HG02798 (cell line): ENCODE results near the gene PATZ1.
"Not testable (repeated sequence)": the region's sequence is repeated elsewhere in the genome, so short reads cannot be mapped to it uniquely, and the experiment has no call there.

Experiments
- ATAC-seq: cut with Tn5 transposase; IDR thresholded peaks from one replicate; pipeline ENCODE4 v1.9.1; 2021; ENCODE audit warnings: mild to moderate bottlenecking; ENCODE audit not compliant: unreplicated experiment, poor library complexity

The PATZ1 gene

DNA sequence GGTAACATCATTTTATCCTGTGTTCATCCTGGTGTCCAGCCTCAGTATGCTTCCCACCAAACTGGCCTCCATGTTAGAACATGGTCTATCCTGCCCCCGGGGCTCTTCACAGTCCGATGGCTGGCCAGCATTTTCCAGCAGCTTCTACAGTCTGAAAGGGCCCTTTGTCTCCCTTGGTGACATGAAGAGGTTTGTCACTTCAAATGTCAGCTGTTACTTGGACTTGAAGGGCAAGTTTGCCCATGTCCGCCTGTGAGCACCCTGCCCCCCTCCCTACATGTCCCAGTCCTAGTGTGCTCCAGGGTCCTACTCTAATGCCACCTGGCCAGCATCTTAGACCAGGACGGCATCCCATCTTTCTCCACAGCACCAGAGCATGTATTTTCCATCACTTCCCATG is 24.7 kb downstream of the PATZ1 start:
- ATAC-seq: no peak

DNA sequence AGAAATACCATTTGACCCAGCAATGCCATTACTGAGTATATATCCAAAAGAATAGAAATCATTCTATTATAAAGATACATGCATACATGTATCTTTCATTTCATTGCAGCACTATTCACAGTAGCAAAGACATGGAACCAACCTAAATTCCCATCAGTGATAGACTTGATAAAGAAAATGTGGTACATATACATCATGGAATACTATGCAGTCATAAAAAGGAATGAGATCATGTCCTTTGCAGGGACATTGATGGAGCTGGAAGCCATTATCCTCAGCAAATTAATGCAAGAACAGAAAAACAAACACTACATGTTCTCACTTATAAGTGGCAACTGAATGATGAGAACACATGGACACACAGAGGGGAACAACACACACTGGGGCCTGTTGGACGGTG is 31.9 kb downstream of the PATZ1 start:
- not testable (repeated sequence) for ATAC-seq

DNA sequence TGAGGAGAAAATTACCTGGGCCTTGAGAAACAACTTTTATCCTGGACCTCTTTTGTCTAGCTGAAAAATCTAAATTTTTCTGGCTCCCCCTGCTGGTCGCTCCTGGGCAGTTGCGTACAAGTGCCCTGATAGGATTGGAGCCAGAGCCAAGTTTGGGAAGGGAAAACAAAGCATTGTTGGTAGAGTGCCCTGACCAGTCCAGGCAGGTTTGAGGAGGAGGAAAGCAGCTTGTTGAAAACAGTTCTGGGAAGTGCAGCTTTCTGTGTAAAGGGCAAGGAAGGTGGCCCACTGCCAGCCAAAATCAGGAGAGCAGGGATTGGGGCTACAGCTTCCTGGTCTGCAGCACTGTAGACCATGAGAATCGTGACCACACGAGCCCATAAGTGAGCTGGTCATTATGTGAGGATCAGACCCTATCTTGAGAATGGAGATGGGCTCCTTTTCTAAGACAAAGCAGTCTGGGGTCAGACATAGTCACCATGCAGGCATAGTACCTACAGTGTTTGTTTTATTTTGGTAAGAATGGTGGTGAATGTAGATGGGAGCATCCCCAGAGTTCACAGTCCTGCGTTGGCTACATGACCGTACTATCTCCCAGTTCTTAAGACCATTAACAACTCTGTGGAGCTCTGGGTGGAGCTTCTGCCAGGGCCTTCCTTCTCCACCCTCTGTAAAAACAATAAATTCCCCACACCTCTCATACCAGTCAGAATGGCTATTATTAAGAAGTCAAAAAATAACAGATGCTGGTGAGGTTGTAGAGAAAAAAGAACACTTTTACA is 32.6 kb downstream of the PATZ1 start:
- ATAC-seq: no peak

DNA sequence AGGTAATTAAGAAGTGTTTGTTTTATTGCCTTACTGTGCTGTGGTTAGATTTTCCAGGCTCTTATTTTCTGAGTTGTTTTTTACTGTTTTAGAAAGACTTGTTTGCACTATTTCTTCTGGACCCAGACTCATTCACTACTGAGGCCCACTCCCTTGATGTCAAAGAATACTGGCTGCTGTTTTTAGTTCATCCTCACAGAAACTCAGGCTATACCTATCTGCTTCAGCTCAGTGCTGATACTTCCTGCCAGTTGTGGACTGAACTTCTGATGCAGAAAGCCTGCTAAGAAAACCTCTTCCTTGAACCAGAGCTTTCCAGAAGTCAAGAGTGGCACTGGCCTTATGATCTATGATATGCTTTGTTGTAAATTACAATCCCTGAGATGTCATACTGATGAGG is 38.0 kb downstream of the PATZ1 start:
- no peak for ATAC-seq

DNA sequence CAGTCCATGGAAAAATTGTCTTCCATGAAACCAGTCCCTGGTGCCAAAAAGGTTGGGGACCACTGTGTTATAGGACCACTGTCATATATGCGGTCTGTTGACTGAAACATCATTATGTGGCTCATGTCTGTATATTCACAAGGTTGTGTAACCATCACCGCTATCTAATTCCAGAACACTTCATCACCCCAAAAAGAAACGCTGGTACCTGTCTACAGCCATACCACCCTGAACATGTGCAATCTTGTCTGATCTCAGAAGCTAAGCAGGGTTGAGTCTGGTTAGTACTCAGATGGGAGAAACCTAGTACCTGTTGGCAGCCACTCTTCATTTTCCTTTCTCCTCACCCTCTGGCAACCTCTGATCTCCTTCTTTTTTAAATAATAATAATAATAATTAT is 41.0 kb downstream of the PATZ1 start:
- no peak for ATAC-seq

DNA sequence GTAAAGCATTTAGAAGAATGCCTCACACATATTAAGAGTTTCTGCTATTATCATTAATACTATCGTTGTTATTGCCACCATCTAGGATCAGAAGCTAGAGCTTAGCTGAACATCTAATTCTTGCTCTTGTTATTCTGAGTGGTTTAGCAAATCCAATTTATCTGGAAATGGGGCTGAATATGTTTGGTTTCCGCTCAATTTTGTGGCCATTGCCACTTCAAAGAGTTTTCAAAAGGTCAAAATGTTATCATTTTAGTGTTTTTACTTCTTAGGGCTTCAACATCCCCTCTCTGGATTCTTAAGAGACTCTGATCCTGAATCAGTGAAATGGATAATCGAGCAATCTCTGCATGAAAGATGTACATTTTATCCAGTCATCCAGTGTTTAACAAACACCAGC is 43.6 kb downstream of the PATZ1 start:
- no peak for ATAC-seq

DNA sequence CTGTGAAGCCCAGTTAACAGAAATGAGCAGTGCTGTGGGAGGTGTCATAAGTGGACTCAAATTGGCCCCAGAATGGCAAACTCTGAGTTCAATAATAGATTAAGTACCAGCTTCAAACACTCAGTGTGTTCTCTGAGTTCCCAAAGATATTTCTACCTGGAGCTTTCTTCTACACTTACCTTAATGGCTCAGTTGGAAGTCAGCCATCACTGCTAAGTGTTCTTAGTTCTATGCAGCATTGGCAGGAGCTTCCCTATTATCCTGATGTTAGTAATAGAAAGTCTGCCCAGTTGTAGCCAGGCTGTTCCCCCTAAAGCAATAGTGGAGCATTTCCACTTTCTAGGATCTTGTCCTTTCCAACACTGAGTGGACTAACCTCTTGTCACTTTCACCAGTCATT is 44.1 kb downstream of the PATZ1 start:
- ATAC-seq: no peak

DNA sequence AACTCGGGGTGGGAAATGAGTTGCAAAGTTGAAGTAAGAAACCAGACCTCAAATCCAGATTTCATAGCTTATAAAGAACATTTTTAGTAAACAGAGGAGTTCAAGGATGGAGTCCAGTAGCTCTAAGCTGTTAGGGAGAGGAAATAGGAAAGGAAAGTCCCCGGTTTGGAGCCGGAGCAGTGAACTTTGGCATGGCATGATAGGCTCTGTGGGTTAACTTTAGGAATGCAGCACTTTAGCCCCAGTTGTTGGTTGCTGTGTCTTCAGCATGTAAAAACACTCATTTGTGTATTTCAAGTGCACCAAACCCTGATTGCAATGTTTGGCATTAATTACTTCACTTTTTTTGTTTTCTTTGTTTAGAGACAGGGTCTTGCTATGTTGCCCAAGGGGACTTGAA is 45.2 kb downstream of the PATZ1 start:
- no peak for ATAC-seq

DNA sequence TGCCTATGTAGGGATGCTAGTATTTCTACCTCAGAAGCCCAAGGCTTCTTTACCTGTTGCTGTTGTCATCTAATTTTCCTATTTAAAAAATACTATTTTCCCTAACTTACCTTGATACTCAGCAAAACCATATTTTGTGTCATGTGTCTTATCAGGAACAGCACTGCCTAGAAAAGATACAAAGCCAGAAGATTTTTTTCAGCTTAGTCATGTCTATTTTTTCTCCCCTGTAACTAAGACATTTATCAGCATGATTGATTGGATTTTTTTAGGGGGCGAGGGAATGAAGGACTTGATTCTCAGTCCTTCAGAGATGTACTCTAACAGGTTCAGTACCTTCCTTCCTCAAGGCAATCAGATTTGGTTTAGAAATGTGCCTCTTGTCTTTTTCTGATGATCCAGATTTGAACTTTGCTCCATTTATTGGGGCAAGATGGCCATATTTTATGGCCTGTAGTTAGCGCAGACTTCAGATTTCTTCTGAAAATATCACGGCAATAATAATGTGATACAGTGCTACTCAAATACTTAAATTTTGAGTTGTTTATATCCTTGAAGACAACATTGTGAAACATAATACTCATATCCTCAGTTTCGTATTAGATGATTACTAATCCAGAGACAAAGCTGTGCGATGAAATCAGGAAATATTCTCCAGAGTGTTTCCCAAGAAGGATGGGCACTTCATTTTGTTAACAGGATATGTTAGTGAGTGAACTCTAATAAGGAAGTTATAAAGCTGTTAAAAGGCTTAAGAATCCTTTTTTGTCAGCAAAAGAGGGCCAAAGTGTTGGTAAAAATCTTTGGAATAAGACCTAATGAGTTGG is 50.1 kb downstream of the PATZ1 start:
- ATAC-seq: no peak

DNA sequence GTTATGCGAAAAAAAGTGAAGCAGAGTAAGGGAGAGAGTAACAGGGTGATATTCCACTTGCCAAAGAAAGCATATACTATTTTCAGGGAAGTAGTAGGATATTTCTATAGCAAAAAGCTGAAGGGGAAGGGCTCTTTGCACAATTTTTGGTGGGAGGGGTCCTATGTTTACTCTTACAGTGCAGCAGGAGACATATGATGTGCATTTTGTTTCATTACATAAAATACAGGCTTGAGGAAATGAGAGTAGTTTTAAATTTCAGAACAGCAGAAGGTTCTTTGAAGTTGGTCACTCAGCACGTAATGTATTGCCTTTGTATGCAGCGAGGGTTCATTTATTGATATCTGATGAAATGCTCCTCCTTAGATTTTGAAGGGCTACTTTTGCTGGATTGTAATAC is 50.8 kb downstream of the PATZ1 start:
- no peak for ATAC-seq

DNA sequence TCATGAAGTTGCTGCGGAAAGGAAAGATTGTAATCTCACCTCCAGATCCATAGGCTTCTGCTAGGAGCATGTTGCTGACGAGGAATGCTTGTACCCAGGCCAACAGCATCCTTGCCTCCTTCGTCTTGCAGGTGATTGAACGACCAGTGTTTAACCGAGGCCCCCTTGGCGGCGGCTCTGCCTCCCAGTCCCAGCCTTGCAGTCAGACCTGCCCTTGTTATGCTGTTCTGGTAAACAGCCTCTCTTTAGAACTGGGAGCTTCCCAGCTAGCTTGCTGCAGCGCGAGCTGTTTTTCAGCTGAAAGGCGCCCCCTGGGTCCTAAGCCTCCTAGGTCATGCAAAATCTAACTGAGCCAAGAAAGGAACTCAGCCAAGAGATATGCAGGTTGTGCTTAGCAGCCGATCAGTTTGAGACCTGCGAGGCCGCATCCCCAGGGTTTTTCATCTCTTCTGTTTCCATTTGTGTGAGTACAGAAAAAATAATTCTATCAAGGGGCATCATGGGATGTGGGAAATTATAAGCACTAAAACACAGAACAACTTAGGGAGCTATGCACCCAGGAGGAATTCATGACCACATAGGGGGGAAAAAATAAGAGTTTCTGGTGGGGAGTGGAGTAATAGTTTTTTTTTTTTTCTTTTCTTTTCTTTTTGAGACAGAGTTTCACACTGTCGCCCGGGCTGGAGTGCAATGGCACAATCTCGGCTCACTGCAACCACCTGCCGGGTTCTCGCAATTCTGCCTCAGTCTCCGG is 53.7 kb downstream of the PATZ1 start, which contains the start of gene PIK3IP1:
Gene PIK3IP1, minus strand, starts transcription at position 253 of the 754 bp plus-strand sequence. Its CDS starts 144 bp downstream, at position 109.
- peak; percentile 27 for ATAC-seq

DNA sequence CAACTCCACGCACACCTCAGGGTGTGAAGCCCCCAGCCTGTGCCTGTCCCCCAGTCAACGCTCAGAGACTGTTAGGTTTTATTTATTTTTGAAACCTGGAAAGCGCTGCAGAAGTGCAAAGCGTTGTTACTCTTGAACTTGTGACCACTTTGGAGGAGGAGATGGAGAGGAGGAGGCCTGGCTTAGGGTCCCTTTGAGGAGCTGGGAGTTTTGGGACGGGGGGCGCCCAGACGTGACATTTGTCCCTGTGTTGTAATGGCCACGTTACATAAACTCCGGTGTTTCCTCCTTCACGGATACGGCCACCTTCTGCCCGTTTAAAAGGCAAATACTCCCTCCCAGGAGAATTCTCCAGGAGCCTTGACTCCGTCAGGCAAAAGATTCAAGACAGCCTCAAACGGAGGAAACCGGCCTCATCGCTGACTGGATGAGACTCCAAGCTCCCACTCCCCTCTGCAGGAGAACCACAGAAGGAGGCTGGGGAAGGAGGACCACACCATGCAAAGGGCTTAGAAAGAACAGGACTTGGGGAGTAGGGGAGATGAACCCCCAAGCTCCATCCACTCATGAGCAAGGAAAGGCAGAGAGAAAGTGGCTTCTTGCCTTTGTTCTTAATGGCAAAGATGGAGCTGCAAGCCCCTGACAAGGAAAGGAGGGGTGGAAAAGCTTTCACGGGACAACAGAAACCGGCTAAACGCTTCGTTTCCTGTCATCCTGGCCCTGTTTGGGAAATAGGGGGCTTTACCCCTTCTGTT is 54.5 kb downstream of the PATZ1 start:
- ATAC-seq: no peak

DNA sequence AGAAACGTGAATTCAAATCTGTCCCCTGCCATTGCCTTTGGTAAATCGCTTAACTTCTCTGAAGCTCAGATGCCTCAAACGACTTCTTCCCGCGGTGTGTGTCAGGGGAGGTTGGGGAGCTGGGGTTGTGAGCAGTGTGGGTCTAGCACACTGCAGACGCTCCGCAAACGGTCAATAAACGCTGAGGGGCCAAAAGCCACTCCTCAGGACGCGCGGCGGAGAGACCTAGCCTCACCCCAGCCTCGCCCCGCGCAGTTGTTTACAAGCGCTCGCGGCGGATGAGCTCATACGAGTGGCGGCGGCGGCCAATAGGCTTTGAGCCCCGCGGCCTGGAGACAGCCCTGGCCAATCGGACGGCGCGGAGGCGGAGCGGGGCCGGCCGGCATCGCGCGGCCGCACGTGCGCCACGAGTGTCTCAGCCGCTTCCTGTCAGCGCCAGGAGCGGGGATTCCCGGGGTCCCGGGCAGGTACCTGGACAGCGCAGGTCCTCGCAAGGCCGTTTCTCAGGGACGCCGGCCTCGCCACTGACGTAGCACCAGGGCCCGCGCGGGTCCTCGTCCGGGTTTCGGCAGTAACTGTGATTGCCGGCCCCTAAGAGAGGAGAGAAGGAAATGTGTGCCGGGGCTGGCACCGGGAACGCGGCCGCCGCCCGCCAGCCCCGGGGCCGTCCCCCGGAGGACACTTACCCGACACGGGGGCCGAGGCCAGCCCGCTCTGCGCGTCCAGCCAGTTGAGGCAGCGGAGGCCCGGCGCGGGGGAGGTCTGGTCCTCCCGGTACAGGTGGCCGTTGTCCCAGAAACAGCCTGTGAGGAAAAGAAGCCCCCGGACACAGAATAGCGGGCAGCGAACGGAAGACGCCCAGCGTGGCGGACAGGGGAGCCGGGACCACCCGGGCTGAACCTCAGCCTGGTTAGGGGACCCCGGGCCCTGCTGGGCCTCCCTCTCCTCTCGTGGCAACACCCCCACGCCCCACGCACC is 55.4 kb downstream of the PATZ1 start:
- peak; percentile 95 for ATAC-seq

DNA sequence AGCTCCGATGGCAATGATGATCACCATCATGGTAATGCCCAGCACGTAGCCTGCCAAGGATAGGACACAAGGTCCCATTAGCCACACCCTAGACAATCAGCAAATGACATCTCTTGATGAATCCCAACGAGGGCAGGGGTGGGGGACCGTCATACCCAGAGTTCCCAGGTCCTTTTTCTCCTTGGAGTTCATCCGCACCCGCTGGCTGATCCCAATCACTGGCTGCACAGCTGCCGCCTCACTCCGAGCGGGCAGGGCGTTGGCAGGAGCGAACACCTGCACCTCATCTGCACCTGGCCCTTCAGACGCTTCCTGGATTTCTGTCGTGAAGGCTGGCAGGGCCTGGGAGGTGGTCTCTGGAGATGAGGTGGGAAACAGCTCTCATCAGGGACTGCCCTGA is 56.8 kb downstream of the PATZ1 start:
- no peak for ATAC-seq

DNA sequence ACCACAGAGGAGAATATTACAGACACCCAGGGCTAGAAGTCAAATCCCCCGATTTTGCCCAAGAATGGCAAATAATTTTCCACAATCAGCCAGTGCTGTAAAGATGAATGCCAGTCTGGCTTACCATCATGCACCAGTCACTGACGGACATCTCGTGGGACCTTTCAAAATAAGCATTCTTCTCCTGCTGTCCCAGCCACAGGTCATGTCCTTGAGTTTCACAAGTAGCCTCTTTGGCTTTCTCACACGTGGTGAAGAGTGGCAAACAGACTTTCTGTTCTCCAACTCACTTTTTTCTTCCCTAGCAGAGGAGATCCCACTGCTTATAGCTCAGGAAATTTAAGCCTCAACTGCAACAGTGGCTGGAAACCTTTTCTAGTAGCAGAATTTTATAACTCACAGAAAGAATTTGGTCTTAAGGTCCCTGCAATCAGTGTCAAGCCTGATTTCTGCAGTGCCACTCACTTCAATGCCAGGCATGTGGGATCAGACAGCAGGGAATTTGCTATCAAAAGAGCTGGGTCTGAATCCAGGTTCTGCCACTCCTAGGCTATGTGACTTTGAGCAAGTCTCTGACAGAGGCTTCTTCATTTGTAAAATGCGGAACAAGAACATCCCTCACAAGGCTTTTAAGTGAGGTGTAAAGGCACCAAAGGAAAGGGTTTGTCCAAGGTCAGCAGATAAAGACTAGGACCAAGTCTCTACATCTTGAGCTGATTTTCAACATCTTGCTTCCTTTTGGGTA is 57.5 kb downstream of the PATZ1 start:
- ATAC-seq: no peak

DNA sequence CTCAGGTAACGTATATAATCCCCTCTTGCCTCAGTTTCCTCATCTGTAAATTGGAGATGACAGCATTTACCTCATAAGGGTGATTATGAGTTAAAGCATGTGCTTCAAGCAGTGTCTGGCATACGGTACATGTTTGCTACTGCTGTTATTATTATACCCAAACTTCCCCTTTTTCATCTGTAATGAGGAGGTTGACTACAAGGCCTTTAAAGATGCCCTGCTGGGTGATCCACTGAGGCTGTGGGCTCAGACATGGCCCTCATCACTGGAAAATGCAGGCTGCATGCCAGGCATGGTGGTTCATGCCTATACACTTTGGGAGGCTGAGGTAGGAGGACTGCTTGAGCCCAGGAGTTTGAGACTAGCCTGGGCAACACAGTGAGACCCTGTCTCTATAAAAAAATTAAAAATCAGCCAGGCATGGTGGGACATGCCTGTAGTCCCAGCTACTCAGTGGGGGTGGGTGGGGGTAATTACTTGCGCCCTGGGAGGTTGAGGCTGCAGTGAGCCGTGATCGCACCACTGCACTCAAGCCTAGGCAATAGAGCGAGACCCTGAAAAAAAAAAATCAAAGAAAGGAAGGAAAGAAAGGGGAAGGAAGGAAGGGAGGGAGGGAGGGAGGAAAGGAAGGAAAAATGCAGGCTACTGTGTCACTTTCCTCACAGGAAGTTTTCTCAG is 58.2 kb downstream of the PATZ1 start:
- no peak for ATAC-seq

DNA sequence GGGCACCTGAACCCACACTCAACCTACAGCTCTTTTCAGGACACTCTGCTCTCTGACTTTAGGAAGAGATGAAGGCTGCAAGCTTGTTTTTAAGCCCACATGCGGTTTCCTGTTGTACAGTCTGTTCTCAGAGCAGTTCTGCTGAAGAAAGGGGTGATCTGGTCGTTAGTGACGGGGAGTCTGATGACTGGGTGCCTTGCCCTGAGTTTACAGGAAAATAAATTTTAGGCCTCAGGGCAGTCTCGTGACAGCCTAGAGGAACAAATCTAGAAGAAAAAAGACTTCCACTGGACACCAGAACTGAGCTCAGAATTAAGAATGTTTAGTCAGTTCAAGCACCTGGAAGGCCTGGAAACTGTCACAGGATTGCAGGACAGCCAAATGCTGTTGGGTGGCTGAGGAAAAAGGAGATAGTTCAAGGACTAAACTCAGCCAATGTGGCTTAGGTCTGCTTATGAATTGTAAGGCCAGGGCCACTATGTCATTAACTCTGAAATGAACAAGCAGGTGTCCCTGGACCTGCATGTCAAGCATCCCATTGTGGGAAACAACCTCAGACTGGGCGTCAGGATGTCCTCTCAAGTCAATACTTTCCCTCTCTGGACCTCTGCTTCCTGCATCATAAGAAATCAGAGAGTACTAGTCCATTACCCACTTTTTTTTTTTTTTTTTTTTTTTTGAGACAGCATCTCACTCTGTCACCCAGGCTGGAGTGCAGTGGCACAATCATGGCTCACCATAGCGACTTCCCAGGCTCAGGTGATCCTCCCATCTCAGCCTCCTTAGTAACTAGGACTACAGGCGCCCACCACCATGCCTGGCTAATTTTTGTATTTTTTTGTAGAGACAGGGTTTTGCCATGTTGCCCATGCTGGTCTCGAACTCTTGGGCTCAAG is 59.5 kb downstream of the PATZ1 start:
- no peak for ATAC-seq
